ENCODE results near the gene NYAP2. TPM values are rescaled to one million over a fixed set of nuclear protein-coding genes. Genes with fewer than 3 reads are reported as not detected.

The NYAP2 gene
- polyA plus RNA-seq, 3 donors = not detected

DNA sequence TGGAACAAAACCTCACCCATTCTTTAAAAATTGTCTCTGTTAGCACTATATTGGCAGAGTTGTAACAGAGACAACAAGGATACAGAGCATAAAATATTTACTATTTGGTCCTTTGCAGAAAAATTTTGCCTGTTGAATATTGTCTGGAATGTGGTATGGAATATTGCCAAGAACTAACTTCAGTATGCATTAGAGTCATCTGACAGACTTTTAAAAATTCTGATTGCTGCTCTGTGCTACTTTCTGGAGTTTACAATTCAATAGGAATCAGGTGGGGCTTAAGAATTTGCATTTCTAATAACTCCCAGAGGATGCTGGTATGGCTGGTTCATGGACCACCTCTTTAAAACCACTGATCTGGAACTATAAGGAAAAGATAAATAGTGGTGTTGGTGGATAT lies 32.8 kb upstream of the NYAP2 start:
- Histone ChIP-seq H3K4me3 (replicated peaks in 1 of 3; ENCODE audit: low read depth in 2 of 3, low read length in 3 of 3) (no peak overlapping the region), H3K27me3 (ENCODE audit: control insufficient read depth in 2 of 2, insufficient read depth in 2 of 2, low read length in 2 of 2) (no peaks in the 10 kb centered on the region), H3K4me1 (ENCODE audit: control insufficient read depth in 1 of 2, insufficient read depth in 2 of 2, low read length in 2 of 2) (no peaks in the 10 kb centered on the region), H3K4me2 (replicated peaks; ENCODE audit: extremely low read depth, low read length, poor library complexity, severe bottlenecking) (no peak overlapping the region), H3K79me2 (ENCODE audit: insufficient read depth, low read length) (no peaks in the 10 kb centered on the region), H3K9me3 (replicated peaks in 1 of 2; ENCODE audit: control insufficient read depth in 1 of 2, insufficient read depth in 1 of 2, low read length in 2 of 2) (no peaks in the 10 kb centered on the region), H4K20me1 (ENCODE audit: insufficient read depth, low read length) (no peaks in the 10 kb centered on the region), H3K36me3 (replicated peaks in 1 of 2; ENCODE audit: control insufficient read depth in 1 of 2, insufficient read depth in 2 of 2, low read length in 2 of 2) (no peaks in the 10 kb centered on the region), H3K9ac (ENCODE audit: insufficient read depth, low read length, poor library complexity, severe bottlenecking) (no peak overlapping the region), H2AFZ (ENCODE audit: insufficient read depth, low read depth, low read length, poor library complexity, severe bottlenecking) (no peak overlapping the region), H3K27ac (ENCODE audit: low read depth in 1 of 2, low read length in 2 of 2) (no peak overlapping the region)
- H3K36me3 Mint-ChIP-seq = no peaks in the 10 kb centered on the region
- H3K27me3 Mint-ChIP-seq (ENCODE audit: low read depth in 3 of 3) = no peaks in the 10 kb centered on the region
- H3K27ac Mint-ChIP-seq = no peak overlapping the region
- TF ChIP-seq, protein P1, sequence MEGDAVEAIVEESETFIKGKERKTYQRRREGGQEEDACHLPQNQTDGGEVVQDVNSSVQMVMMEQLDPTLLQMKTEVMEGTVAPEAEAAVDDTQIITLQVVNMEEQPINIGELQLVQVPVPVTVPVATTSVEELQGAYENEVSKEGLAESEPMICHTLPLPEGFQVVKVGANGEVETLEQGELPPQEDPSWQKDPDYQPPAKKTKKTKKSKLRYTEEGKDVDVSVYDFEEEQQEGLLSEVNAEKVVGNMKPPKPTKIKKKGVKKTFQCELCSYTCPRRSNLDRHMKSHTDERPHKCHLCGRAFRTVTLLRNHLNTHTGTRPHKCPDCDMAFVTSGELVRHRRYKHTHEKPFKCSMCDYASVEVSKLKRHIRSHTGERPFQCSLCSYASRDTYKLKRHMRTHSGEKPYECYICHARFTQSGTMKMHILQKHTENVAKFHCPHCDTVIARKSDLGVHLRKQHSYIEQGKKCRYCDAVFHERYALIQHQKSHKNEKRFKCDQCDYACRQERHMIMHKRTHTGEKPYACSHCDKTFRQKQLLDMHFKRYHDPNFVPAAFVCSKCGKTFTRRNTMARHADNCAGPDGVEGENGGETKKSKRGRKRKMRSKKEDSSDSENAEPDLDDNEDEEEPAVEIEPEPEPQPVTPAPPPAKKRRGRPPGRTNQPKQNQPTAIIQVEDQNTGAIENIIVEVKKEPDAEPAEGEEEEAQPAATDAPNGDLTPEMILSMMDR (IDR thresholded peaks at IDR 0.05) = no peak
- intact Hi-C loops (cut with micrococcal nuclease) = no loop called here
- H3K4me1 Mint-ChIP-seq = no peaks in the 10 kb centered on the region
- DNase-seq = no peak
- H3K4me3 Mint-ChIP-seq = no peak overlapping the region
- peaks cover 0 to 2% (median 0%) of the 10 kb centered on the region in 7 donors for H3K9me3 Mint-ChIP-seq

GRCh38 chr2:225367482-225367881 lies 32.0 kb upstream of the NYAP2 start:
- no peaks in the 10 kb centered on the region for H4K20me1 ChIP-seq (ENCODE audit: insufficient read depth, low read length)

More at GRCh38 chr2:225367482-225367881, 32.0 kb upstream of the NYAP2 start:
- no peak overlapping the region for H3K4me3 ChIP-seq (replicated peaks in 1 of 3; ENCODE audit: low read depth in 2 of 3, low read length in 3 of 3)
- Mint-ChIP-seq H3K4me1 (no peaks in the 10 kb centered on the region), H3K4me3 (no peak overlapping the region), H3K36me3 (no peaks in the 10 kb centered on the region), H3K27ac (no peak overlapping the region), H3K9me3 (peaks cover 0 to 2% (median 0%) of the 10 kb centered on the region in 7 donors), H3K27me3 (ENCODE audit: low read depth in 3 of 3) (no peaks in the 10 kb centered on the region)
- TF ChIP-seq, protein P1 (IDR thresholded peaks at IDR 0.05) = no peak
- no peak overlapping the region for H2AFZ ChIP-seq (ENCODE audit: insufficient read depth, low read depth, low read length, poor library complexity, severe bottlenecking)
- H3K4me1 ChIP-seq (ENCODE audit: control insufficient read depth in 1 of 2, insufficient read depth in 2 of 2, low read length in 2 of 2) = no peaks in the 10 kb centered on the region
- intact Hi-C loops (cut with micrococcal nuclease) = no loop called here
- H3K79me2 ChIP-seq (ENCODE audit: insufficient read depth, low read length) = no peaks in the 10 kb centered on the region
- no peak overlapping the region for H3K4me2 ChIP-seq (replicated peaks; ENCODE audit: extremely low read depth, low read length, poor library complexity, severe bottlenecking)
- WGBS (ENCODE audit: insufficient coverage) = 67% methylated on average over 1 of the region's 1 CpG
- no peak for DNase-seq
- H3K27ac ChIP-seq (ENCODE audit: low read depth in 1 of 2, low read length in 2 of 2) = no peak overlapping the region
- no peaks in the 10 kb centered on the region for H3K9me3 ChIP-seq (replicated peaks in 1 of 2; ENCODE audit: control insufficient read depth in 1 of 2, insufficient read depth in 1 of 2, low read length in 2 of 2)
- H3K27me3 ChIP-seq (ENCODE audit: control insufficient read depth in 2 of 2, insufficient read depth in 2 of 2, low read length in 2 of 2) = no peaks in the 10 kb centered on the region
- H3K9ac ChIP-seq (ENCODE audit: insufficient read depth, low read length, poor library complexity, severe bottlenecking) = no peak overlapping the region
- no peaks in the 10 kb centered on the region for H3K36me3 ChIP-seq (replicated peaks in 1 of 2; ENCODE audit: control insufficient read depth in 1 of 2, insufficient read depth in 2 of 2, low read length in 2 of 2)
